HepG2 (cell line): Measurements from ENCODE around the gene CAB39. TPM values are rescaled to one million over a fixed set of nuclear protein-coding genes. Genes with fewer than 3 reads are reported as not detected.

Source experiments
- GATAD1 ChIP-seq: IDR thresholded peaks from 2 replicates; pipeline ENCODE4 v1.6.1; 2016; ENCODE audit warnings: missing genetic modification reagents, missing compliant biosample characterization
- KLF16 ChIP-seq, 2 experiments: sonication (generic) in 1 of 2; formaldehyde crosslinking in 1 of 2; IDR thresholded peaks; 2 replicates each; pipeline versions ENCODE4 v1.6.1 to v1.8.0; 2016 to 2023; ENCODE audit warnings: missing genetic modification reagents in 2 of 2, missing compliant biosample characterization in 1 of 2
- MED13 ChIP-seq: sonication (generic); formaldehyde crosslinking; IDR thresholded peaks from 2 replicates; pipeline ENCODE4 v1.5.0; 2020; ENCODE audit warnings: missing genetic modification reagents
- NFE2L1 ChIP-seq: sonication (generic); formaldehyde crosslinking; IDR thresholded peaks from 2 replicates; pipeline ENCODE4 v1.4.0; 2020; ENCODE audit warnings: missing genetic modification reagents, mild to moderate bottlenecking, borderline replicate concordance
- SRSF1 ChIP-seq: fragments of 200-400 bp; formaldehyde crosslinking; optimal IDR thresholded peaks from 2 replicates; pipeline ENCODE3; 2017; ENCODE audit warnings: mild to moderate bottlenecking, low read depth, low read length, moderate library complexity
- TMF1 ChIP-seq: sonication (generic); formaldehyde crosslinking; IDR thresholded peaks from 2 replicates; pipeline ENCODE4 v1.8.1; 2022; ENCODE audit warnings: low read depth, missing genetic modification reagents
- ZBTB7B ChIP-seq: sonication (generic); formaldehyde crosslinking; IDR thresholded peaks from 2 replicates; pipeline ENCODE4 v1.4.0; 2020; ENCODE audit warnings: missing genetic modification reagents
- ZMAT3 ChIP-seq: sonication (generic); formaldehyde crosslinking; conservative IDR thresholded peaks from 2 replicates; pipeline ENCODE4 v1.7.0; 2021; ENCODE audit warnings: missing genetic modification reagents
- ZNF468 ChIP-seq: sonication (generic); formaldehyde crosslinking; IDR thresholded peaks from 2 replicates; pipeline ENCODE4 v1.8.0; 2022; ENCODE audit warnings: mild to moderate bottlenecking, moderate library complexity, missing genetic modification reagents
- ZNF546 ChIP-seq: sonication (generic); formaldehyde crosslinking; conservative IDR thresholded peaks from 2 replicates; pipeline ENCODE4 v1.8.1; 2023; ENCODE audit warnings: mild to moderate bottlenecking, missing genetic modification reagents
- ZNF678 ChIP-seq: sonication (generic); formaldehyde crosslinking; IDR thresholded peaks from 2 replicates; pipeline ENCODE4 v1.4.0; 2020; ENCODE audit warnings: mild to moderate bottlenecking, missing genetic modification reagents
- ZNF816 ChIP-seq: sonication (generic); formaldehyde crosslinking; IDR thresholded peaks from 2 replicates; pipeline ENCODE4 v1.8.0; 2022; ENCODE audit warnings: missing genetic modification reagents, mild to moderate bottlenecking, borderline replicate concordance
- ZSCAN20 ChIP-seq: sonication (generic); formaldehyde crosslinking; IDR thresholded peaks from 2 replicates; pipeline ENCODE4 v1.4.0; 2020; ENCODE audit warnings: missing genetic modification reagents, mild to moderate bottlenecking, borderline replicate concordance
- ZSCAN29 ChIP-seq: sonication (generic); formaldehyde crosslinking; conservative IDR thresholded peaks from 2 replicates; pipeline ENCODE4 v1.4.0; 2020; ENCODE audit warnings: mild to moderate bottlenecking, missing genetic modification reagents
- polyA plus RNA-seq, 8 experiments: library from polyadenylated mRNA; depleted of rRNA in 3 of 8; stranded (reverse) in 7 of 8; unstranded in 1 of 8; fragments of >200 nt; fragmentation: Illumina TruSeq in 4 of 8; extraction: Trizol in 4 of 8; gene quantifications; 2 replicates each; pipeline versions ENCODE4 v1.2.1 to v1.2.3, GENCODE V29; 2011 to 2016; ENCODE audit warnings: low read depth in 4 of 8, missing spikeins in 1 of 8, mixed read lengths in 1 of 8; ENCODE audit not compliant: insufficient read depth in 1 of 8
- total RNA-seq, 5 experiments: library from RNA; depleted of rRNA; stranded (reverse); fragments of >200 nt; fragmentation: Illumina TruSeq; extraction: Trizol; gene quantifications; 2 replicates each; pipeline ENCODE4 v1.2.3, GENCODE V29; 2016; ENCODE audit warnings: low read depth in 1 of 5
- TF ChIP-seq, protein P1 (sequence below): sonication (generic); formaldehyde crosslinking; IDR thresholded peaks from 2 replicates; pipeline ENCODE4 v1.8.0; 2022; ENCODE audit warnings: missing genetic modification reagents, mild to moderate bottlenecking, borderline replicate concordance
- TF ChIP-seq, protein P2 (sequence below): sonication (generic); formaldehyde crosslinking; IDR thresholded peaks from 2 replicates; pipeline ENCODE4 v1.4.0; 2020; ENCODE audit warnings: mild to moderate bottlenecking, missing genetic modification reagents
- TF ChIP-seq, protein P3 (sequence below): IDR thresholded peaks from 2 replicates; pipeline ENCODE4 v1.6.1; 2016; ENCODE audit warnings: low read depth
- TF ChIP-seq, protein P4 (sequence below): sonication (generic); formaldehyde crosslinking; IDR thresholded peaks from 2 replicates; pipeline ENCODE4 v1.4.0; 2020; ENCODE audit warnings: low read depth, mild to moderate bottlenecking, missing genetic modification reagents
- TF ChIP-seq, protein P5 (sequence below): IDR thresholded peaks from 2 replicates; pipeline ENCODE4 v1.6.1; 2016
- TF ChIP-seq, protein P6 (sequence below): sonication (generic); formaldehyde crosslinking; IDR thresholded peaks from 2 replicates; pipeline ENCODE4 v1.8.0; 2022; ENCODE audit warnings: mild to moderate bottlenecking, missing genetic modification reagents, moderate library complexity
- TF ChIP-seq, protein P7 (sequence below): sonication (generic); formaldehyde crosslinking; IDR thresholded peaks from 2 replicates; pipeline ENCODE4 v1.5.0; 2020; ENCODE audit warnings: mild to moderate bottlenecking, missing genetic modification reagents, borderline replicate concordance

Gene CAB39
- total and polyA plus RNA-seq, 2 of the 13 experiments (the other 11 are each of a cell fraction or from before 2014, with no cell fraction given) = 19.3 to 45.3 TPM

DNA sequence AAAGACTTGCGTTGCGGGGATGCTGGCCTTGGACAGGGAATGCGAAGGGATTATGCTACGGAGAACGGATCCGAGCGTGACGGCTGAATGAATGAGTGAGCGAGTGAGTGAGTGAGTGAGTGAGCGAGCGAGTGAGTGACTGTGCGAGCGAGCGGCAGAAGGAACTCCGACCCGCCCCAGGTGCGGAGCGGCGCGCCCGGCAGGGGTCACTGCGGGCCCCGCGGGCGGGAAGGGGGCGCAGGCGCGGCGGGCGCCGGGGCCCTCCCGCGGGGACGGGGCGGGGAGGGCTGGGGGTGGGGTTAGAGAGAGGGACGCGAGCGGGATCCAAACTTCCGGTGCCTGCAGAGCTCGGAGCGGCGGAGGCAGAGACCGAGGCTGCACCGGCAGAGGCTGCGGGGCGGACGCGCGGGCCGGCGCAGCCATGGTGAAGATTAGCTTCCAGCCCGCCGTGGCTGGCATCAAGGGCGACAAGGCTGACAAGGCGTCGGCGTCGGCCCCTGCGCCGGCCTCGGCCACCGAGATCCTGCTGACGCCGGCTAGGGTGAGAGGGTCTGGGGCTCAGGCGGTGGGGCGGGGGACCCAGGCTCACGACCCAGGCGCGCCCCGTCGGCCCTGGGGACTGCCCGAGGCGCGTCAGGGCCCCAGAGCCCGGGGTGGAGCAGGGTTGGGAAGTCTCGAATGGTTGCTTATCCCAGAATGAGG lies 152.1 kb downstream of the CAB39 start, which contains the start of gene ITM2C (continued):
- TF ChIP-seq ZSCAN20 (CRISPR knock-in tag) = peak; percentile 63; the same call in 1 of the 2 replicates
- no peak for TF ChIP-seq ZNF468 (CRISPR knock-in tag)
- TF ChIP-seq, protein P1, sequence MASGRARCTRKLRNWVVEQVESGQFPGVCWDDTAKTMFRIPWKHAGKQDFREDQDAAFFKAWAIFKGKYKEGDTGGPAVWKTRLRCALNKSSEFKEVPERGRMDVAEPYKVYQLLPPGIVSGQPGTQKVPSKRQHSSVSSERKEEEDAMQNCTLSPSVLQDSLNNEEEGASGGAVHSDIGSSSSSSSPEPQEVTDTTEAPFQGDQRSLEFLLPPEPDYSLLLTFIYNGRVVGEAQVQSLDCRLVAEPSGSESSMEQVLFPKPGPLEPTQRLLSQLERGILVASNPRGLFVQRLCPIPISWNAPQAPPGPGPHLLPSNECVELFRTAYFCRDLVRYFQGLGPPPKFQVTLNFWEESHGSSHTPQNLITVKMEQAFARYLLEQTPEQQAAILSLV (CRISPR knock-in tag) = peak; percentile 73; the same call in 1 of the 2 replicates
- TF ChIP-seq, protein P2, sequence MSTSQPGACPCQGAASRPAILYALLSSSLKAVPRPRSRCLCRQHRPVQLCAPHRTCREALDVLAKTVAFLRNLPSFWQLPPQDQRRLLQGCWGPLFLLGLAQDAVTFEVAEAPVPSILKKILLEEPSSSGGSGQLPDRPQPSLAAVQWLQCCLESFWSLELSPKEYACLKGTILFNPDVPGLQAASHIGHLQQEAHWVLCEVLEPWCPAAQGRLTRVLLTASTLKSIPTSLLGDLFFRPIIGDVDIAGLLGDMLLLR (CRISPR knock-in tag) = peak; percentile 81; the same call in 1 of the 2 replicates
- TF ChIP-seq, protein P3, sequence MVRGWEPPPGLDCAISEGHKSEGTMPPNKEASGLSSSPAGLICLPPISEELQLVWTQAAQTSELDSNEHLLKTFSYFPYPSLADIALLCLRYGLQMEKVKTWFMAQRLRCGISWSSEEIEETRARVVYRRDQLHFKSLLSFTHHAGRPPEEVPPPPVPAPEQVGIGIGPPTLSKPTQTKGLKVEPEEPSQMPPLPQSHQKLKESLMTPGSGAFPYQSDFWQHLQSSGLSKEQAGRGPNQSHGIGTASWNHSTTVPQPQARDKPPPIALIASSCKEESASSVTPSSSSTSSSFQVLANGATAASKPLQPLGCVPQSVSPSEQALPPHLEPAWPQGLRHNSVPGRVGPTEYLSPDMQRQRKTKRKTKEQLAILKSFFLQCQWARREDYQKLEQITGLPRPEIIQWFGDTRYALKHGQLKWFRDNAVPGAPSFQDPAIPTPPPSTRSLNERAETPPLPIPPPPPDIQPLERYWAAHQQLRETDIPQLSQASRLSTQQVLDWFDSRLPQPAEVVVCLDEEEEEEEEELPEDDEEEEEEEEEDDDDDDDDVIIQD = no peak
- TF ChIP-seq SRSF1 = no peak
- TF ChIP-seq ZSCAN29 (CRISPR knock-in tag) = no peak
- TF ChIP-seq ZNF546 (CRISPR knock-in tag) = no peak
- TF ChIP-seq GATAD1 (CRISPR knock-in tag) = peak; percentile 49; the same call in 1 of the 2 replicates
- TF ChIP-seq ZBTB7B (CRISPR knock-in tag) = no peak
- no peak for TF ChIP-seq MED13 (CRISPR knock-in tag)
- TF ChIP-seq KLF16 (CRISPR knock-in tag; IDR thresholded peaks at IDR 0.05) = peak in 1 of 2 experiments; percentile 60; a peak in 2 of 4 replicates
- TF ChIP-seq, protein P4, sequence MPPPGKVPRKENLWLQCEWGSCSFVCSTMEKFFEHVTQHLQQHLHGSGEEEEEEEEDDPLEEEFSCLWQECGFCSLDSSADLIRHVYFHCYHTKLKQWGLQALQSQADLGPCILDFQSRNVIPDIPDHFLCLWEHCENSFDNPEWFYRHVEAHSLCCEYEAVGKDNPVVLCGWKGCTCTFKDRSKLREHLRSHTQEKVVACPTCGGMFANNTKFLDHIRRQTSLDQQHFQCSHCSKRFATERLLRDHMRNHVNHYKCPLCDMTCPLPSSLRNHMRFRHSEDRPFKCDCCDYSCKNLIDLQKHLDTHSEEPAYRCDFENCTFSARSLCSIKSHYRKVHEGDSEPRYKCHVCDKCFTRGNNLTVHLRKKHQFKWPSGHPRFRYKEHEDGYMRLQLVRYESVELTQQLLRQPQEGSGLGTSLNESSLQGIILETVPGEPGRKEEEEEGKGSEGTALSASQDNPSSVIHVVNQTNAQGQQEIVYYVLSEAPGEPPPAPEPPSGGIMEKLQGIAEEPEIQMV = no peak; the same call in 1 of the 2 replicates
- TF ChIP-seq ZNF678 = no peak
- TF ChIP-seq TMF1 (CRISPR knock-in tag) = no peak
- TF ChIP-seq, protein P5, sequence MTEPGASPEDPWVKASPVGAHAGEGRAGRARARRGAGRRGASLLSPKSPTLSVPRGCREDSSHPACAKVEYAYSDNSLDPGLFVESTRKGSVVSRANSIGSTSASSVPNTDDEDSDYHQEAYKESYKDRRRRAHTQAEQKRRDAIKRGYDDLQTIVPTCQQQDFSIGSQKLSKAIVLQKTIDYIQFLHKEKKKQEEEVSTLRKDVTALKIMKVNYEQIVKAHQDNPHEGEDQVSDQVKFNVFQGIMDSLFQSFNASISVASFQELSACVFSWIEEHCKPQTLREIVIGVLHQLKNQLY = no peak
- TF ChIP-seq ZMAT3 = 0 out of 2 replicates have a peak, but pooled peaks have one; percentile 23
- TF ChIP-seq, protein P6, sequence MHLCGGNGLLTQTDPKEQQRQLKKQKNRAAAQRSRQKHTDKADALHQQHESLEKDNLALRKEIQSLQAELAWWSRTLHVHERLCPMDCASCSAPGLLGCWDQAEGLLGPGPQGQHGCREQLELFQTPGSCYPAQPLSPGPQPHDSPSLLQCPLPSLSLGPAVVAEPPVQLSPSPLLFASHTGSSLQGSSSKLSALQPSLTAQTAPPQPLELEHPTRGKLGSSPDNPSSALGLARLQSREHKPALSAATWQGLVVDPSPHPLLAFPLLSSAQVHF (CRISPR knock-in tag) = no peak
- peak; percentile 71; the same call in 1 of the 2 replicates for TF ChIP-seq ZNF816
- TF ChIP-seq, protein P7, sequence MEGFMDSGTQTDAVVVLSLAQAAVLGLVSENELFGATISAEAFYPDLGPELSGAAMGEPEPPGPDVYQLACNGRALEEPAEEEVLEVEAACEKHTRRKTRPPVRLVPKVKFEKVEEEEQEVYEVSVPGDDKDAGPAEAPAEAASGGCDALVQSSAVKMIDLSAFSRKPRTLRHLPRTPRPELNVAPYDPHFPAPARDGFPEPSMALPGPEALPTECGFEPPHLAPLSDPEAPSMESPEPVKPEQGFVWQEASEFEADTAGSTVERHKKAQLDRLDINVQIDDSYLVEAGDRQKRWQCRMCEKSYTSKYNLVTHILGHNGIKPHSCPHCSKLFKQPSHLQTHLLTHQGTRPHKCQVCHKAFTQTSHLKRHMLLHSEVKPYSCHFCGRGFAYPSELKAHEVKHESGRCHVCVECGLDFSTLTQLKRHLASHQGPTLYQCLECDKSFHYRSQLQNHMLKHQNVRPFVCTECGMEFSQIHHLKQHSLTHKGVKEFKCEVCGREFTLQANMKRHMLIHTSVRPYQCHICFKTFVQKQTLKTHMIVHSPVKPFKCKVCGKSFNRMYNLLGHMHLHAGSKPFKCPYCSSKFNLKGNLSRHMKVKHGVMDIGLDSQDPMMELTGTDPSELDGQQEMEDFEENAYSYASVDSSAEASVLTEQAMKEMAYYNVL (CRISPR knock-in tag) = peak; percentile 89
- TF ChIP-seq NFE2L1 (CRISPR knock-in tag) = 0 out of 2 replicates have a peak, but pooled peaks have one; percentile 41
